GM19395 (cell line): ENCODE data around the gene SPRY2.
"Not testable (repeated sequence)": the region's sequence is repeated elsewhere in the genome, so short reads cannot be mapped to it uniquely, and the experiment has no call there.

Experiments
- ATAC-seq: cut with Tn5 transposase; IDR thresholded peaks from one replicate; pipeline ENCODE4 v1.9.1; 2021; ENCODE audit warnings: mild to moderate bottlenecking, moderate library complexity; ENCODE audit not compliant: unreplicated experiment

SPRY2 gene

DNA sequence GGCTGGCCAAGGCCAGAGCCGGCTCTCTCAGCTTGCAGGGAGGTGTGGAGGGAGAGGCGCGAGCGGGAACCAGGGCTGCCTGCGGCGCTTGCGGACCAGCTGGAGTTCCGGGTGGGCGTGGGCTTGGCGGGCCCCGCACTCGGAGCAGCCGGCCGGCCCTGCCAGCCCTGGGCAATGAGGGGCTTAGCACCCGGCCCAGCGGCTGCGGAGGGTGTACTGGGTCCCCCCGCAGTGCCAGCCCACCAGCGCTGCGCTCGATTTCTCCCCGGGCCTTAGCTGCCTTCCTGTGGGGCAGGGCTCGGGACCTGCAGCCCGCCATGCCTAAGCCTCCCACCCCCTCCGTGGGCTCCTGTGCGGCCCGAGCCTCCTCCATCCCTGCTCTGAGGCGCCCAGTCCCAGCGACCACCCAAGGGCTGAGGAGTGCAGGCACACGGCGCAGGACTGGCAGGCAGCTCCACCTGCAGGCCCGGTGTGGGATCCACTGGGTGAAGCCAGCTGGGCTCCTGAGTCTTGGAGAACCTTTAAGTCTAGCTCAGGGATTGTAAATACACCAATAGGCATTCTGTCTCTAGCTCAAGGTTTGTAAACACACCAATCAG, 14.7 kb upstream of the SPRY2 start:
- ATAC-seq = not testable (repeated sequence)

DNA sequence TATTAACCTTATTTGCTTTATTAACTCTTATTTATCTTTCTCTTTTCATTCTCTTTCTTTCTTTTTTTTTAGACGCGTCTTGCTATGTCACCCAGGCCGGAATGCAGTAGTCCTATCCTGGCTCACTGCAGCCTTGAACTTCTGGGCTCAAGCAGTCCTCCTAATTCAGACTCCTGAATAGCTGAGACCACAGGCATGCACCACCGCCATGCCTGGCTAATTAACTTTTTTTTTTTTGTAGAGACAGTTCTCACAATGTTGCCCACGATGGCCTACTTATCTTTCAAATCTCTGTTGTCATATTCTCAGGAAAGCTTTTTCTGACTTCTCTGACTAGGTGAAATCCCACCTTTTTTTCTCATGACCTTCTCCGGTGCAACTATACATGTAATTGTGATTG, 7.8 kb upstream of the SPRY2 start:
- ATAC-seq = no peak

DNA sequence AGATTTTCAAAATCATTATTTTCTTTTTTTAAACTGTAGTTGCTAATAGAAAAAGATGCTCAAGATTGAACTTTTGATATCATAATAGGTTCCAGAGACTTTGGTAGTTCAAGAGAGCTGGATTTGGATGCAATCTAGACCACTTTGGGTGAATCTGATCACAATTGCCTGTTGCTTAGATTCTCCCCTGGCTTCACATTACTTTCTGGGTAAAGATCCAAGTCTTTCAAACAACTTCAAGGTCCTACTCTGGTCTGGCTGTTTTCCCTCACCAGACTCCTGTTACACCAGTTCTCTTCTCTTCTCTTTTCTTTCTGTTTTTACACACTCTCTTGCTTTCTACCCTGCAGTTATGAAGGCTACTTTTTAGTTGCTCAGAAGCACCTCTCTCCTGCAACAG, 7.4 kb upstream of the SPRY2 start:
- ATAC-seq = no peak

DNA sequence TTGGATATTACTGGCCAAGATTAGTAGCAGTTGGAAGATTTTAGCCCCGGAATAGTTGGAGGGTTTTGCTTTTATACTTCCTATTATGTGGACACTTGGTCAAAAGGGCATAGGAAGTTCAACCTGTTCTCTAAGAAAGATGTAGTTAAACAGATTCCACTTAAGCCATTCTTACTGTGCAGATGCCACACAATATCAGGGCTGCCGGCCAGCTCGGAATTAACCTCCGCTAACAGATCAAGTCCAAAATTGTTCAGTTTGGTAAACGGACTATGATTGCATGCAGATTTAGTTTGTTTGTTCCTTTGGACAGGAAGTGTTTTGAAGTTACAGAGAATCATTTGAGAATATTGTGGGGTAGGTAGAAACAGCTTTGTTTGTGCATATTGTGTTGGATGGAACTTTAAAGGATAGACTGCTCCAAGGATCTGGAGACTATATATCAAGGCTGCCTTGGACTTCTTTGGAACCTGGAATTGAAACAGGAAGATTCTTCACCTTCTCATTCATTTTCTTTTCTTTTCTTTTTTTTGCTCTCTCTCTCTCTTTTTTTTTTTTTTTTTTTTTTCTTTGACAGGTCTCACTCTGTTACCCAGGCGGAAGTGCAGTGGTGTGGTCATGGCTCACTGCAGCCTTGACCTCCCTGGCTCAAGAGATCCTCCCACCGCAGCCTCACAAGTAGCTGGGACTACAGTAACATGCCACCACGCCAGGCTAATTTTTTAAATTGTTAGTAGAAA, 5.0 kb upstream of the SPRY2 start:
- ATAC-seq = no peak

DNA sequence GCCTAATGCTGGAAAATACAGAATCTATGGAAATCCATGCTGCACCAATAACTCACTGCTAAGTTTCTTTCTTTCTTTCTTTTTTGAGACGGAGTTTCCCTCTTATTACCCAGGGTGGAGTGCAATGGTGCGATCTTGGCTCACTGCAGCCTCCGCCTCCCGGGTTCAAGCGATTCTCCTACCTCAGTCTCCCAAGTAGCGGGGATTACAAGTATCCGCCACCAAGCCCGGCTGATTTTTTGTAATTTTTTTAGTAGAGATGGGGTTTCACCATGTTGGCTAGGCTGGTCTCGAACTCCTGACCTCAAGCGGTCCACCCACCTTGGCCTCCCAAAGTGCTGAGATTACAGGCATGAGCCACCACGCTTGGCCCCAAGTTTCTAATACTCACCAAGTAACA, 3.1 kb upstream of the SPRY2 start:
- not testable (repeated sequence) for ATAC-seq

DNA sequence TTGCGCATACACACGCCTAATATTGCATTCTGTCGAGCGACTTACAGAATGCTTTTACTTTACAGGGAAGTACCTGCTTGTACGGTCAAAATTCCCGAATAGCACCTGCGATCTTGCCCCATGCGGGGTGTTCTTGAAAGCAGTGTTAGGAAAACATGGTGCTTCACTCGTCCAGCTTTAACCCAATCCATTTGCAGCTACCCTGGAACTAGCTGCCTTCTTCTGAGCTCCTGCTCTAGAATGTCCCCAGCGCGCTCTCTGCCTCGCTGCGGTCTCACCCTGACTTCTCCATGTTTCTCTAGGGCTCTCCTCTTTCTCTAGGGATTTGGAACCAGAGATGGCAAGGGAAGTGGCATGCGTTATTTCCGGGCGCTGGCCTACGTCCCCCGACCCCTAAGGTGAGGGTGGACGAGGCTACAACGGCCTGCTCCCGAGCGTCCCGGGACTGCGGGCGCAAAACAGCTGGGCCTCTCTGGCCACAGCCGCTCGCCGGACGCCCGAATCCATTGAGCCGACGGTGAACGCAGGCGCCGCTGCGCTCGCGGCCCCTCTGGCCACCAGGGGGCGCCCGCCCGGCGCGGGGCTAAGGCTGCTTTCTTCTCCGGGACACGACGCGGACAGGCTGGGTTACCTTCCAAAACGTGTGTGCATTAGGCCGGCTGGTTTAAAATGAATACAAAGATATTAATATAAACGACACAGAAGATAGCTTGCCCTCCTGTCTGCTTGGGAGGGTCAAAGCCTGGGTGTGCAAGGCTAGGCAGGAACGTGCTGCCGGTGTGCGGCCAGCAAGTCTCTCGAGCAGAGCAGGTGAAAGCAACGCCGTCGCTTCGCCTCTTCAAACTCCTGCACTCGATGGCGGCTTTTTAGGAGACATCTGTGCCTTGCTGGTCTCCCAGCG, 1.8 kb upstream of the SPRY2 start:
- ATAC-seq = peak; percentile 54

DNA sequence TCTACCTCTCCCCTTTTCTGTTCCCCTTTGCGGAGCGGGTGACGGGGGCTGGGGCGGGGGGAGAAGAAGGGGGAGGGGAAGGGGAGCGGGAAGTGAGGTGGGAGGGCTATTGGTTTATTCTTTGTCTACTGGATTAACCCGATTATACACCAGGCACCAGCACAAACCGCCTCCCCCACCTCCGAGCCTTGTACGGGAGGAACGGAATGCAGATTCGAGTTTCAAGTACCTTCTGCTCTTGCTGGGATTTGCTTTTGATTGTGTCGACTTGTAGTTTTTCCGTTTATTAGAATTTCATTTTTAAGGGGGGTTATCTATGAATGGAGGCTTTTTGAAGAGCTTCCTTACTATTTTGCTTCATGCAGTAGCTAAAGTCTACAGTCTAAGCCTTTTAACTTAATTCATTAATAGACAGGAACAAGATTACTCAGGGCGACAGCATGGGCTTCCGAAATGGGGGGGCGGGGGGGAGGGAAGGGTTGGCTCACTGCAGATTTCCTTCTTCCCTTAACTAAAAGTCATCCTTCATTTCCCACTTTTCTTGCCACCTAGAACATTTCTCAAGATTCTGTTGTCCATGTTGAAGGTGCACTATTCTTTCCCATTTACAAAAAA, 937 bp upstream of the SPRY2 start:
- no peak for ATAC-seq

DNA sequence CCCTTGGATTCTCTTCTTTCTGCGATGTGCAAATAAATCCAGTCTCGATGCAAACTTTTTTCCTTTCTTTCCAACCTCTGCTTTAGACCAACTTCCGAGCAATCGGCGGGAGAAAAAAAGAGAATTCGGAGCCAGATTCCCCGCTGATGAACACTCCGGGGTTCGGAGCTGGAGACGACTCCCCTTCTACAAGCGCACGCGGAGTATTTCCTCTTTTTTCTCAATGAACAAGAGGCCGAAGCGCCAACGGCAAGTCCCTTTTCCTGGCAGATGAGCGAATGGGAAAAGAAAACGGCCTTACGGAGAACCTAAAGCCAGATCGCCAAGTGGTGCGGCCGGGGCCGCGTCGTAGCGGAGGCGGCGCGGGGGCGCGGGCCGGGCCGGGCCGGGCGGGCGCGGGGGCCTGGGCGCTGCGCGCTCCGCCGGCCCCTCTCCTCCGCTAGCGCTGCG, 250 bp downstream of the SPRY2 start:
- peak; percentile 31 for ATAC-seq

DNA sequence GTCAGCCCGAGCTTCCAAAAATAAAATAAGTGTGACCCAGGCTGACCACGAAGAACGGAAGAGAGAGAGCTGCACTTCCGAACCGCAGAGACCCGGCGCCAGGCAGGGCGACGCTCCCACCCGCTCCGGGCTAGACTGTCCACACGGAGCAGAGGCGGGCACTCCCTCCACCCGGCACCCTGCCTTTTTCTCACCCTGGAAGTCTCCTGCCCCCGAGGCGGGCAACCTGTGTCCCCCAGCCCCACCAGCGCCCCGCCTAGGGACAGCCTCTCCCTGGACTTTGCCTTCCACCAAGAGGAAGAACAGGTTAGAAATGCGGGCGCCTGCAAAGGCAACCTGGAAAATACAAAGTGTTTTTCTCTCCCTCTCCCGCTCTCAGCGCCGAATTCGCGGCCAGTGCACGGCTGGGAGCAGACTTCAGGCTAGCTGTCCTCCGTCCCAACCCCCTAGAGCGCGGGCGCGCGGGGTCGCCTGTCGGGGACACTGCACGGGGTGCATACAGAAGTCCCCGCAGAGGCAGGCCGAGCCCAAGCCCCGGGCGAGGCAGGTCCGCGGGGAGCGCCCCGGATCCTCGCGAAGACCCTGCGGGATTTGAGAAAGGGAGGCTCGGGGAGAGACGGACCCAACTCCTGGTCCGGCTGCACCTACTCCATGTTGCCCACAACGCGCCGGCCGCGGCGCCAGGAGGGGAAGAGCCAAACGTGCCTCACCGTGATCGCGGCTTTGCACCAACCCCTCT, 845 bp downstream of the SPRY2 start:
- ATAC-seq = peak; percentile 28

DNA sequence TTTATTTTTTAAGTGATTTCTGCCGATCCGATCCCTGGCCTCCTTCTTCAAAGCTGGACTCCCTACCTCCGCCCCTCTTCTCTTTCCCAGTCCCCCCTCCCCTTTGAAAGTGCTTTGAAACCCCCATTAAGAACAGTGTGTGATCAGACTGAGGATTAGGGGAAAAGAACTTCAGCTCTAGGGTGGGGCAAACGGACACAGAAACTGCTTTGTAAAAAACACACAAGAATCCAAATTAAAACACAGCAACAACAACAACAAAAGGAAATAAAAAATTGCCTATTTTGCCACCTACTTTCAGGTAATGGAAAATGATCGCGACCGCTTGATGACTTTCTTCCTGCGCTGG, 1.4 kb downstream of the SPRY2 start:
- ATAC-seq = no peak

DNA sequence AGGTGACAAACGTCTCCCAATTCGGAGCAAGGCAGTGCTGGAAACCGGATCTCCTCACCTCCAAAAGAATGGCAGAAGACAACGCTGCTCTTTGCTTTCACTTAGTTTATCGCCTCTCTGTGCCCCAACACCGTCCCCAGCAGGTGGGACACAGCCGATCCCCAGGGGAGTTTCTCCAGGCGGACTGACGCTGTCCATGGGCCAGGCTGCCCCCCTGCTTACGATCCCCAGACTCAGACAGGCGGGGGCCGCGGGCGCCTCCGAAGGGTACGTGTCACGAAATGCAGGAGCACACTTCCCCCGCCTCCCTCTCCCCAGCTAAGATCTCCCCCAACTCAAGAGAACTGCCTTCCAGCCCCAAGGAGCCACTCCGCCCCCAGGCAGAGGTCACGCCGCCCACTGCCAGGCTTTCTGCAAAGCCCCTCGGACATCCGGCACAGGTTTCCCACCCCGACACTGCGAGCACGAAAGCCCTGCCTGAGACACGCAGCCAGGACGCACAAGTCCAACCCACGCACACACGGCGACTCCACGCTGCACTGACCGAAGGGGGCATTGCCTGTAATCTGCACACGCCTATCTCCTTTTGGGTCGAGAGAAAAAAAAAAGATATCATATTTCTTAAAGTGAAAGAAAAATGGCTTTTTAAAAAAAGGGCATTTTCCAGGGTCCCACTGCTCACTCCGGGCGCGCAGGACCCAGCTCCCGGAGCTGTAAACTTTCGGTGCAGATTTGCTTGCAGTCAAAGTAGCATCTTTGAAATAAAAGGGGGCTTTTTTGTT, 2.0 kb downstream of the SPRY2 start:
- ATAC-seq = no peak

DNA sequence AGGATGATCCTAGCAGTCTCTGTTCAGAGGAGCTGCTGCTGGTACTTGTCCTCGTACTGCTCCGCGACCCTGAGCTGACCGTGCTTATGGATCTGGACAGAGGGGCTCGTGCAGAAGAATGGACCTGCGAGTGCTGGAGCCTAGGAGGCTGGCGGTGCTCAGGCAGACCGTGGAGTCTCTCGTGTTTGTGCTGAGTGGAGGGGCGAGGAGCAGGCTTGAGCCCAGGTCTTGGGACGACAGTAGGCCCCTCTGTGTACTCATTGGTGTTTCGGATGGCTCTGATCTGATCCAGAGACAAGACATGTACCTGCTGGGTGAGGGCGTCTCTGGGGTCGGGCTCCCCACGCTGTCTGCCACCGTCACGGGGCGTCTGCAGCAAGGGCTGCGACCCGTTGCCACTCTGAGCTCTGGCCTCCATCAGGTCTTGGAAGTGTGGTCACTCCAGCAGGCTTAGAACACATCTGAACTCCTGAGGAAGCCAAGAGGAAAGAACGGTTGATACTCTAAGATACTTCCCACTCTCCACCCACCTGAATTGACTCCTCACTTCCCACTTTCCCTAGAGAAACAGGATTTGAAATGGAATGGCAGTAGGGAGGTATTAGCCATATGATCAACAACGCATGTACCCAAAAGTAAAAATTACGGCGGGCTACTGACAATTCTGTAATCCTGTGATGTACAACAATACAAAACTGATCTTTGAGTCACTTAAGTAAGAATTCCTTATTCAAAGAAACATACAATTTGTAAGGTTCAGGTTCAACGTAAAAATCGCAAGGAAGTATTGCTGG, 3.4 kb downstream of the SPRY2 start:
- no peak for ATAC-seq

DNA sequence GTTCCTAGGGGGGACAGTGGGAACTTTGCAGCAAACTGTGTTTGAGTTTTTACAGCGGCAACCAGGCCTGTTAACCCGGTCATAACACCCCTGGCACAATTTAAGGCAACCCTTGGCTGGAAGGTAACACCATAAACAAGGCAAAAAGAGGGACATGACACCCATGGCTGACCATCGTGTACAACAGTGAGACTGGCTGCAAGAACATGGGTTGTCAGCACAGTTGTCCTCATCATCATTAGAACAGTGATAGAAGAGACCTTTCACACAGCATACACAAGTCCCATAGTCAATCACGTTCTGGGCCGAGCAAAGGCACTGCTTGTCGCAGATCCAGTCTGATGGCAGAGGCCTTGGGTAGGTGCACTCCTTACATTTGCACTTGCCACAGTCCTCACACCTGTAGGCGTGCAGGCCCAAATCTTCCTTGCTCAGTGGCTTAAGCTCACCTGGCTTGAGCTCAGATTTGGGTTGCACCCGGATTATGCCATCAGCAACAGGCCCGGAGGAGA, 4.1 kb downstream of the SPRY2 start:
- no peak for ATAC-seq

DNA sequence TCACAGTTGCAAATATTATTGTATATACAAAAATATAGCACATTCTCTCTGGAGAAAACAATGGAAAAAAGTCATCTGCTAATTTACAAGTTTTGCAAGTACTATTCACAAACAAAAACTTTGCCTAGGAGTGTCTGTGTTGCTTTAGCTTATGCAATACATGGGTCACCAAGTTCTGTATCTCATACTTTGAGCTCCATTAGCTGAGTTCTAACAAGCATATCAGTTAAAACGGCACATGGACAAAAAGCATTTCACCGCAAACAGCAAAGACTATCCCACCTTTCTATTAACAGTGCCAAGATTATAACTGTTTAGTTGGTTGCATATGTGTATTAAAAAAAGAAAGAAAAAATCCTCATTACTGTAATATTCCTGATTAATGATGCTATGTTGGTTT, 4.6 kb downstream of the SPRY2 start:
- ATAC-seq = no peak

DNA sequence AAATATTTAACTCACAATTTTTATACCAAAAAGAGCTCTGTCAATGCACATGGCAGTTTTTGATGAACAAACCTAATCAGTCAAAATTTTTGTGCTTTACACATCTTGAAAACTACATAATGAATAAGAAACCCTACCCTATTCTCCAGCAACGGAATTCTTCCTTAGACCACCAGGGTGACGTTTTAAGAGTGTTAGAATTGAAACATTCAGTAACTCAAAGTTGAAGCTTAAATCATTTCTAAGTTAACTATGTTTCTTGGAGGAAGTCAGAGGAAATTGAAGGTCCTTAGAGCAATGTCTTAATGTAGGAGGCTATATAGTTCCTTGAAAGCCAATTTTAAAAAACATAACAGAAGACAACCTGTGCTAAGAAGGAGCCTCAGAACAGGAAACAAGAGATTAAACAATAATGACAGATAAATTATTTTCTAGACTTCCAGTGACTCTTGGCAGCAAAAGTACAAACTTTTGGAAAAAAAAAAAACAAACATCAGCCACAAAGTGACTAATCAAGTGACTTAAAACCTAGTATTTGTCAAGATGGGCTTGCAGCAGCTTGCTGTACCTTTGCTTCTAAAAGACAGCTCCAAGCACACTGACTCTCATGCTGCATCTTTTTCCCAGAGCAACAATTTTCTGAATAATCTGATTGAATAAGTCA, 6.2 kb downstream of the SPRY2 start:
- no peak for ATAC-seq

DNA sequence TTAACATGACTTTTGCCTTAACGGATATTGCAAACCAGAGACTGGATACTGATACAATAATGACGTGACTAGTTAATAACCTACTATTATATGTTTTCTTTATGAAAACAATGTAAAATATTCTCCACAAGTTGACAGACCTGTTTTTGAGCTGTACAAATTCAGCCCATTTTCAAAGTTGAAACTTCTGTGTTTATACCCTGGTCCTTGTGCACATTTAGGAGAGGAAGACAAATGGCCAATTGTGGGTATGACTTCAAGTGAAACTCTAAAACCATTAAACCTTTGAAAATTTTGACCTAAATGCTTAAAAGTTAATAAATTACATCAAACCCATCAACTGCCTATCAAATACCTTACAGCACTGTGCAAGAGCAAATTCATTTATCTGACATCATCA, 8.9 kb downstream of the SPRY2 start:
- no peak for ATAC-seq

DNA sequence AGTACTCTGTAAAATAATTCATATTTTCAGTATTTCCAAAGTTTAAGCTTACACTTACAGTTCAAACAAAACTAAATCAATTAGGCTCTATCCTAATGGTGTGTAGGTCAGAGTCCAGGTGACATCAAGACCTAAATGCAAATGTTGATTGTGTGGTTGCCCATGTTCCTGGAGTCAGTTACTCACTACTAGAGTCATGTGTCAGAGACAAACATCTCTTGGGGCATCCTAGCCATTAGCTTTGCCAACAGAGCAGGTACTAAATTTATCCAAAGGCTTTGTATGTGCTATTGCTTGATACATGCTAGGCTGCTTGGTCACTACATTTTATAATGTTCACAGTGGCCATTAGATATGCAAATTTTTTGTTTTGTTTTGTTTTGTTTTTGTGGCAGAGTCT, 11.7 kb downstream of the SPRY2 start:
- no peak for ATAC-seq

DNA sequence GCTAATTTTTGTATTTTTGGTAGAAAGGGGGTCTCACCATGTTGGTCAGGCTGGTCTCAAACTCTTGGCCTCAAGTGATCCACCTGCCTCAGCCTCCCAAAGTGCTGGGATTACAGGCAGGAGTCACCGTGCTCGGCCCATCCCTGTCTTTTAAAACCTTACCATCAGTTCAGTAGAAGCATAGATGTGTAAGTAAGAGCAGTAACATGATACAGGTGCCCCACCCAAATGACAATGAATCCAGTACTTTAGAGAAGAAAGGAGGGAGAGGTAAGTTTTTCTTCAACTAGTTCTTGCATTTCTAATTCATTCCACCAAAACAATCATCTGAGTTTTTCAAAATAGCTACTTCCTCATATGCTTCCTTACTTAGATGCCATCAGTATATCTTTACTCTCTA, 21.9 kb downstream of the SPRY2 start:
- ATAC-seq = no peak
